ENCODE data around the gene SPTBN5.

The SPTBN5 gene

DNA sequence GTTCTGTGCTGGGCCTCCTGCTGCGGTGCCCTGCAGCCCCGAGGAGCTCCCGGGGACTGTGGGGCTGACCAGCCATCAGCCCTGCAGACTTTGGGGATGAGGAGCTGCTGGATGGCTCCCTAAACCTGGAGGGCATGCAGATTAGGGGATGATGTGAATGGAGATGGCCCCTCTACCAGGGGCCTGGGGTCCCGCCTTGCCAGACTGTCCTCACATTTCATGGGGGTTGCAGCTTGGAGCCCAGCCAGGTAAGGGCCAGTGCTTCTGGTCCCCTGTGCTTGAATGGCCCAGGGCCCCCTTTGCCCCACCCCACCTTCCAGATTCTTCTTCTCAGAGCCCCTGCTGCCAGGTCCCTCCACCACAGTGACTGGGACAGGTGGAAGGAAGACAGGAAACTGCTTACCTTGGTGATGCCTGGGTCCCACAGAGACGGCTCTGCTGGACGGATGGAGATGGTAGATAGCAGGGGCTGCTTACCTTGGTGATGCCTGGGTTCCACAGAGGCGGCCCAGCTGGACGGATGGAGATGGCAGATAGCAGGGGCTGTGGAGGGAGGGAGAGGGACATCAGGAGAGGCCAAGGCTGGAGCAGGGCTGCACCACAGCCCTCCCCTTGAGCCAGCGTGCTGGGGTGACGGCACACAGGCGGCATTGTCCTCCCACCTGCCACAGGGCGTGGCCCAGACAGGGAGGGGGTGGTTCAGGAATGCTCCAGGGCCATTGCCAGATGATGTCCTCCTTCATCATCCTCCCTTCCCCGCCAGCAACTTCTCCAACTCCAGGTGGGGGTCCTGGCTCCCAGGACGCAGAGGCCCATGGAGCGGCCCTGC lies at the start of gene SPTBN5:
Gene SPTBN5, minus strand, starts transcription at position 632 of the 829 bp plus-strand sequence. Its CDS starts 556 bp downstream, at position 76.
- no peak within 1 kb of the TSS for H3K4me3 ChIP-seq (ENCODE audit: control insufficient read depth, low read depth, low read length)
- TF ChIP-seq, protein P1, sequence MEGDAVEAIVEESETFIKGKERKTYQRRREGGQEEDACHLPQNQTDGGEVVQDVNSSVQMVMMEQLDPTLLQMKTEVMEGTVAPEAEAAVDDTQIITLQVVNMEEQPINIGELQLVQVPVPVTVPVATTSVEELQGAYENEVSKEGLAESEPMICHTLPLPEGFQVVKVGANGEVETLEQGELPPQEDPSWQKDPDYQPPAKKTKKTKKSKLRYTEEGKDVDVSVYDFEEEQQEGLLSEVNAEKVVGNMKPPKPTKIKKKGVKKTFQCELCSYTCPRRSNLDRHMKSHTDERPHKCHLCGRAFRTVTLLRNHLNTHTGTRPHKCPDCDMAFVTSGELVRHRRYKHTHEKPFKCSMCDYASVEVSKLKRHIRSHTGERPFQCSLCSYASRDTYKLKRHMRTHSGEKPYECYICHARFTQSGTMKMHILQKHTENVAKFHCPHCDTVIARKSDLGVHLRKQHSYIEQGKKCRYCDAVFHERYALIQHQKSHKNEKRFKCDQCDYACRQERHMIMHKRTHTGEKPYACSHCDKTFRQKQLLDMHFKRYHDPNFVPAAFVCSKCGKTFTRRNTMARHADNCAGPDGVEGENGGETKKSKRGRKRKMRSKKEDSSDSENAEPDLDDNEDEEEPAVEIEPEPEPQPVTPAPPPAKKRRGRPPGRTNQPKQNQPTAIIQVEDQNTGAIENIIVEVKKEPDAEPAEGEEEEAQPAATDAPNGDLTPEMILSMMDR (IDR thresholded peaks at IDR 0.05; ENCODE audit: control insufficient read depth, insufficient read depth, low read depth, low read length, missing control alignments): no peak
- DNase-seq (ENCODE audit: low read depth): no peak

DNA sequence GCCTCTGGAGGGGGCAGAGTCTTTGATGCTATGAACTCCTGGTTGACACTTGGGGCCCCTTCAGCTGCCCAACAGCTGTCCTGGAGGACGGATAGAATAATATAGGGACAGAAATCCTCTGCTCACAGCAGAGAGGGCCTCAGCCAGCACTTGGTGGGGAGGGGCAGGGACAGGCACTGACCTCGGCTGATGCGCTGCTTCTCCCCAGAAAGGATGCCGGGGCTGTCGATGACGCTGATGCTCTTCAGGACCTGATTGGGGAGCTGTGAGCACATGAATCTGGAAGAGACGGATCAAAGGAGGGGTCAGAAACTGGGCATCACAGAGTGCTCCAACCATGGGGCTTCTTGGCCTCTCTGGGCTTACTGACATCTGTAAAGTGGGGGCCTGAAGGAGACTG lies 49.0 kb upstream of the SPTBN5 start:
- TF ChIP-seq, protein P1 (IDR thresholded peaks at IDR 0.05; ENCODE audit: control insufficient read depth, insufficient read depth, low read depth, low read length, missing control alignments): no peak
- DNase-seq (ENCODE audit: low read depth): no peak
- H3K4me3 ChIP-seq (ENCODE audit: control insufficient read depth, low read depth, low read length): no peak overlapping the region

DNA sequence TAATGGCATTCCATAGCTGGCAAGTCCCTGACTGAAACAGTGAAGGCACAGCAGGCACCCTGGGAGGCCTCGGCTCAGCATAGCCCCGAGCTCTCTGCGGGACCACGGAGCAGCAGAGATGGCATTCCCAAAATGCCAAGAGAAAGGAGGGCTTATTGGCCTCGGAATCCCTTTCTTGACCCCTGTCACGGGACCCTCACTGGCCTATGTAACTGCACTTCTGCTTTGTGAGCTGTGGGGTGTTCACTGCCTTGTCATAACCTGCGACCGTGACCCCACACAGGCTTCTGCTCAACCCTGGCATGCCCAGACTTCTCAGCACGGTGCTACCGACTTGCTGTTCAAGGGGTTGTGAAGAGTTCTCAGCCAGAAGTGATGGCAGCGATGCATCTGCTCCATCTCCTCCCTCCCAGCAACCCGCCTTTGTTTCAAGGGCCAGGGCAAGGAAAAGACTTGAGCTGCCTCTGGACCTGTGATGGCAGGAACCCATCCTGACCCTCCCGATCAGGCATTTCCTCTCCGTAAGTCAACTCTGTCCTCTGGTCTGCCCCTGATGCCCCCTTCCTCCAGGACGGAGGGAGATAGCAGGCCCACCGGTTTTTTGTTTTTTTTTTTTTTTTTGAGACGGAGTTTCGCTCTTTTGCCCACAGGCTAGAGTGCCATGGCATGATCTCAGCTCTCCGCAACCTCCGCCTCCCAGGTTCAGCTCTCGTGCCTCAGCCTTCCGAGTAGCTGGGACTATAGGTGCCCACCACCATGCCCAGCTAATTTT lies 48.0 kb upstream of the SPTBN5 start:
- DNase-seq (ENCODE audit: low read depth): no peak
- no peak overlapping the region for H3K4me3 ChIP-seq (ENCODE audit: control insufficient read depth, low read depth, low read length)
- TF ChIP-seq, protein P1 (IDR thresholded peaks at IDR 0.05; ENCODE audit: control insufficient read depth, insufficient read depth, low read depth, low read length, missing control alignments): no peak

DNA sequence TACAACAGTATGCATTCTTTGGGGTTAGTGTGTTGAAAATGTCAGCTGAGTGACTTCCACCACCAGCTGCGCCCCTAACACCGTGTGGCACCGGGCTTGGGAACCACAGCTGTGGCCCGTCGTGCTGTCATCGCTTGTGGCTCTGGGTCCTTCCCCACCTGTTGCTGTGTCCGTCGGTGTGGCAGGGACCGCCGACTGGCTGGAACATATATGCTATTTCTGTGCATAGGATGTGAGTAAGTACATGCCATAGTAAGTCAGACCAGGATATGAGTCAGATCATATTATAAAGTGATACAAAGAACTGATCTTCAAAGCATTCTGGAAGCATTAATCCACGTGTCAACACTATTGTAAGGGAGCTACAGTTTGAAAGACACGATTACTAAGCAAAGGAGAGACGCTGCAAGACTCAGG lies 46.6 kb upstream of the SPTBN5 start:
- H3K4me3 ChIP-seq (ENCODE audit: control insufficient read depth, low read depth, low read length): no peak overlapping the region
- no peak for DNase-seq (ENCODE audit: low read depth)
- TF ChIP-seq, protein P1 (IDR thresholded peaks at IDR 0.05; ENCODE audit: control insufficient read depth, insufficient read depth, low read depth, low read length, missing control alignments): no peak

DNA sequence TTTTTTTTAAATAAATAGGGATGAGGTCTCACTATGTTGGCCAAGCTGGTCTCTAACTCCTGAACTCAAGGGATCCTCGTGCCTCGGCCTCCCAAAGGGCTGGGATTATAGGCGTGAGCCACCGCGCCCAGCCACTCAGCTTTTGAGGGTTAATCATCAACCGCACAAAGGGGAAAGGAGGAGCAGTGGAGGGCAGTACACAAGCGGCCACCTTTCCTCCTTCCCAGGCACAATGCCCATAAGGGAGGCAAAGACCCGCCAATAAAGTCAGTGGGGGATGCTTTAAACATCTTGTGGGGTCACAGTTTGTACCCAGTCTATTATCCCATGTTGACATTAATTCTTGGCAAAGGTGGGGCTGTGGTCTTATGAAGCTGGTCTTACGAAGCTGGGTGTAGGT lies 46.1 kb upstream of the SPTBN5 start:
- H3K4me3 ChIP-seq (ENCODE audit: control insufficient read depth, low read depth, low read length): no peak overlapping the region
- no peak for DNase-seq (ENCODE audit: low read depth)
- TF ChIP-seq, protein P1 (IDR thresholded peaks at IDR 0.05; ENCODE audit: control insufficient read depth, insufficient read depth, low read depth, low read length, missing control alignments): no peak

DNA sequence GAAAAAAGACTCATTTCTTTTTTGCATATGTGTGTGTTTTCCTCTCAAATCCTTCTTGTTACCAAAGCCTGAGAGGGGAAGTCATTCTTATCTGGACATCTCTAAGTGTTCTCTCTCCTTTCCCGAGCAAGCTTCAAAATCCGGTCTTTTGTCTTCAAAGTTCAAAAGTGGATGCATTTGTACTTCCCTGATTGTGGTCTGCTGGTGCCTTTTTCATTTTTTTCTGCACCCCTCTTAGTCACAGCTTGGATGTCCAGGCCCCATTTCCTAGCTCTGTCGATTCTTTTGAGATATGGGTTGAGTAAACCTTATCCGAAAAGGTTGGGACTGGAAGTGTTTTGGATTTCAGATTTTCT lies 43.7 kb upstream of the SPTBN5 start:
- H3K4me3 ChIP-seq (ENCODE audit: control insufficient read depth, low read depth, low read length): no peak overlapping the region
- TF ChIP-seq, protein P1 (IDR thresholded peaks at IDR 0.05; ENCODE audit: control insufficient read depth, insufficient read depth, low read depth, low read length, missing control alignments): no peak
- no peak for DNase-seq (ENCODE audit: low read depth)
